Liver (tissue), 9 donors: ENCODE data around the gene ERI3. TPM values are rescaled to one million over a fixed set of nuclear protein-coding genes. Genes with fewer than 3 reads are reported as not detected.

ENCODE experiments used
- DNase-seq: peaks from one replicate; pipeline ENCODE4 v3.0.0-alpha.2; 2017; ENCODE audit warnings: low spot score
- H3K27ac ChIP-seq, 2 donors: one replicate each; pipeline ENCODE4 v1.7.0; 2013; ENCODE audit warnings: inconsistent platforms in 2 of 2, low read length in 2 of 2, control low read depth in 1 of 2, low read depth in 1 of 2, mild to moderate bottlenecking in 1 of 2
- H3K27me3 ChIP-seq, 4 donors: one replicate each; pipeline versions ENCODE4 v1.6.1 to v1.7.0; 2013; ENCODE audit warnings: low read length in 3 of 4, inconsistent platforms in 1 of 4, mild to moderate bottlenecking in 1 of 4, moderate library complexity in 1 of 4; ENCODE audit not compliant: control insufficient read depth in 4 of 4, insufficient read depth in 4 of 4
- H3K36me3 ChIP-seq, 4 donors: one replicate each; pipeline versions ENCODE4 v1.6.1 to v1.7.0; 2013; ENCODE audit warnings: low read length in 3 of 4, mild to moderate bottlenecking in 3 of 4, low read depth in 1 of 4, moderate library complexity in 1 of 4; ENCODE audit not compliant: control insufficient read depth in 4 of 4, insufficient read depth in 3 of 4
- H3K4me1 ChIP-seq, 4 donors: one replicate each; pipeline versions ENCODE4 v1.6.1 to v1.7.0; 2013; ENCODE audit warnings: low read length in 3 of 4, mild to moderate bottlenecking in 3 of 4, moderate library complexity in 1 of 4; ENCODE audit not compliant: control insufficient read depth in 4 of 4, insufficient read depth in 4 of 4
- H3K4me3 ChIP-seq, 3 donors: one replicate each; pipeline versions ENCODE4 v1.6.1 to v1.7.0; 2013; ENCODE audit warnings: low read length in 3 of 3, control low read depth in 1 of 3, low read depth in 1 of 3, mild to moderate bottlenecking in 1 of 3
- H3K9ac ChIP-seq, 2 donors: one replicate each; pipeline ENCODE4 v1.7.0; 2013; ENCODE audit warnings: low read length in 2 of 2, mild to moderate bottlenecking in 2 of 2, moderate library complexity in 2 of 2, control low read depth in 1 of 2, low read depth in 1 of 2
- H3K9me3 ChIP-seq, 4 donors: one replicate each; pipeline versions ENCODE4 v1.6.1 to v1.7.0; 2013; ENCODE audit warnings: low read length in 3 of 4; ENCODE audit not compliant: control insufficient read depth in 4 of 4
- EGR1 ChIP-seq, 2 donors: IDR thresholded peaks; 2 replicates each; pipeline ENCODE4 v1.6.1; 2016 to 2018; ENCODE audit warnings: antibody characterized with exemption in 2 of 2, low read depth in 2 of 2
- FOXA1 ChIP-seq: IDR thresholded peaks from 2 replicates; pipeline ENCODE4 v1.6.1; 2016; ENCODE audit warnings: antibody characterized with exemption
- FOXA2 ChIP-seq: IDR thresholded peaks from 2 replicates; pipeline ENCODE4 v1.6.1; 2016; ENCODE audit warnings: antibody characterized with exemption
- GABPA ChIP-seq, 2 donors: IDR thresholded peaks in 1 of 2; conservative IDR thresholded peaks in 1 of 2; 2 replicates each; pipeline ENCODE4 v1.6.1; 2016; ENCODE audit warnings: antibody characterized with exemption in 2 of 2, mild to moderate bottlenecking in 1 of 2, moderate library complexity in 1 of 2
- HNF4A ChIP-seq, 2 donors: conservative IDR thresholded peaks; 2 replicates each; pipeline ENCODE4 v1.6.1; 2016; ENCODE audit warnings: antibody characterized with exemption in 2 of 2, mild to moderate bottlenecking in 2 of 2
- HNF4G ChIP-seq: IDR thresholded peaks from 2 replicates; pipeline ENCODE4 v1.6.1; 2016; ENCODE audit warnings: antibody characterized with exemption
- JUND ChIP-seq, 2 donors: IDR thresholded peaks; 2 replicates each; pipeline ENCODE4 v1.6.1; 2016; ENCODE audit warnings: antibody characterized with exemption in 2 of 2
- NR2F2 ChIP-seq: IDR thresholded peaks from 2 replicates; pipeline ENCODE4 v1.6.1; 2016; ENCODE audit warnings: antibody characterized with exemption
- RAD21 ChIP-seq, 2 donors: IDR thresholded peaks; 2 replicates each; pipeline ENCODE4 v1.6.1; 2016; ENCODE audit warnings: antibody characterized with exemption in 2 of 2, mild to moderate bottlenecking in 2 of 2
- RXRA ChIP-seq, 2 donors: IDR thresholded peaks; 2 replicates each; pipeline ENCODE4 v1.6.1; 2017 to 2018; ENCODE audit warnings: antibody characterized with exemption in 2 of 2, mild to moderate bottlenecking in 1 of 2
- SP1 ChIP-seq: IDR thresholded peaks from 2 replicates; pipeline ENCODE4 v1.6.1; 2018; ENCODE audit warnings: antibody characterized with exemption, mild to moderate bottlenecking
- TAF1 ChIP-seq: conservative IDR thresholded peaks from 2 replicates; pipeline ENCODE4 v1.6.1; 2016; ENCODE audit warnings: antibody characterized with exemption, mild to moderate bottlenecking
- YY1 ChIP-seq: IDR thresholded peaks from 2 replicates; pipeline ENCODE4 v1.6.1; 2016; ENCODE audit warnings: antibody characterized with exemption, mild to moderate bottlenecking
- WGBS: extraction: QIAGEN DNeasy Blood & Tissue Kit; methylation state at CpG from one replicate; pipeline ENCODE4 v1.1.7; 2013; 5-methylcytosine and 5-hydroxymethylcytosine counted together
- polyA plus RNA-seq, 2 donors: library from polyadenylated mRNA; stranded (reverse) in 1 of 2; unstranded in 1 of 2; fragments of 200-250 nt in 1 of 2; fragments of >200 nt in 1 of 2; fragmentation: Nextera tagmentation in 1 of 2; extraction: Ambion mirVana in 1 of 2; gene quantifications; one replicate each; pipeline versions ENCODE4 v1.2.1 to v1.2.3, GENCODE V29; 2013 to 2015
- total RNA-seq, 2 donors: library from RNA; depleted of rRNA; stranded (reverse); fragments of >200 nt; gene quantifications; one replicate each; pipeline ENCODE4 v1.2.3, GENCODE V29; 2014
- TF ChIP-seq, protein P1 (sequence below): IDR thresholded peaks from 2 replicates; pipeline ENCODE4 v1.6.1; 2016; ENCODE audit warnings: antibody characterized with exemption
- TF ChIP-seq, protein P2 (sequence below): IDR thresholded peaks from 2 replicates; pipeline ENCODE4 v1.6.1; 2016; ENCODE audit warnings: antibody characterized with exemption
- TF ChIP-seq, protein P3 (sequence below): IDR thresholded peaks from 2 replicates; pipeline ENCODE4 v1.6.1; 2016; ENCODE audit warnings: antibody characterized with exemption
- TF ChIP-seq, protein P4 (sequence below): fragments of 150-350 bp; IDR thresholded peaks from 2 replicates; pipeline ENCODE4 v1.5.1; 2017; ENCODE audit warnings: improper control_type of control experiment, low read depth, low read length; ENCODE audit not compliant: missing input control
- TF ChIP-seq, protein P5 (sequence below): IDR thresholded peaks from 2 replicates; pipeline ENCODE4 v1.6.1; 2016; ENCODE audit warnings: antibody characterized with exemption, mild to moderate bottlenecking
- donor health status: healthy.
- donor health status: healthy.
- donor health status: healthy.
- donor health status: healthy.
- donor health status: healthy.

Gene ERI3
- total and polyA plus RNA-seq, 4 donors, result 15.7 to 23.8 (median 21.3) TPM

DNA sequence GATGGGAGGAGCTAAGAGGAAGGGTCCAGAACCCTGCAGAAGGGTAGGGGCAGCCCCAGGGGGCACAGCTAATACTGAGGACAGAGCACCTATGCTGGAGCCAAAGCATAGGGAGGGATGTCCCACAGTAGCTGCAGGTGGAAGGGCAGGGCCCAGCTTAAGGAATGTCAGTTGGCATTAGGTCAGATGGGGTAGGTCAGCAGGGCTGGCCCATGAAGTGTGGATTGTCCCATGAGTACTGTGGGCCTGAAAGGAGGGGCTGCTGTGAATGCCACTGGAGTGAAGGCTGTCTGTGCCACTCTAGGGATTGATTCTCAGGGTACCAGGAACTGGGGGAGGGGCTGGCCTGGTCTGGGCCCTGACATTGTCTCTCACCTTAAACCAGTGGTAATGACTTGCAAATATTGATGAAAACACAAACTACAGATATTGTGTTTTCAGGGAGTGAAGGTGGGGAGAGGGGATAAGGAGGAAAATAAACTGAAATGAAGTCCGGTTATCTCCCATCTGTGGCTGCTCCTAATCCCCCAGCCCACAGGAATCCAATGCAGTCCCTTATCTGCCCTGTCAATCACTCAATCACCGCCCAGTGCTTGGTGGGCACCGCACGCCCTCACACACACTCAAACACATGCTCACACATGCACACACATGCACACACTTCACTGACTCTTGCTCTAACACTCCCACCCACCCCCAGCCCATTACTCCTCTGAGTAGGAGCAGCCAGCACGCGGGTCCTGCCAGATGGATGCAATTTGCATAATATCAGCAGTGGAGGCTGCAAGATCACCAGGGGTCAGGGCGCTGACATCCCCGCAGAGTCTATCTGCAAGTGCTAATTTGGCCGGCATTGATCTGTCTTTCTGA is 114.0 kb downstream of the ERI3 start:
- H3K27me3 ChIP-seq, result no peaks in the 10 kb centered on the region
- H3K4me3 ChIP-seq, result no peak overlapping the region
- H3K9me3 ChIP-seq, result no peaks in the 10 kb centered on the region
- H3K36me3 ChIP-seq, result peaks cover 0 to 7% (median 2%) of the 10 kb centered on the region in 4 donors
- DNase-seq, result no peak
- 94% methylated on average over 9 of the region's 9 CpGs for WGBS
- no peak overlapping the region for H3K9ac ChIP-seq
- no peak overlapping the region for H3K27ac ChIP-seq
- TF ChIP-seq GABPA (IDR thresholded peaks at IDR 0.05 in 1 of 2, conservative IDR thresholded peaks at IDR 0.05 in 1 of 2), result no peak
- TF ChIP-seq, protein P1, sequence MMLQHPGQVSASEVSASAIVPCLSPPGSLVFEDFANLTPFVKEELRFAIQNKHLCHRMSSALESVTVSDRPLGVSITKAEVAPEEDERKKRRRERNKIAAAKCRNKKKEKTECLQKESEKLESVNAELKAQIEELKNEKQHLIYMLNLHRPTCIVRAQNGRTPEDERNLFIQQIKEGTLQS, result no peak
- TF ChIP-seq TAF1, result no peak
- no peak for TF ChIP-seq SP1
- TF ChIP-seq EGR1 (IDR thresholded peaks at IDR 0.05; ENCODE audit: low read depth in 2 of 2), result no peak
- TF ChIP-seq YY1, result no peak
- TF ChIP-seq HNF4G, result no peak
- no peak for TF ChIP-seq NR2F2
- TF ChIP-seq, protein P2, sequence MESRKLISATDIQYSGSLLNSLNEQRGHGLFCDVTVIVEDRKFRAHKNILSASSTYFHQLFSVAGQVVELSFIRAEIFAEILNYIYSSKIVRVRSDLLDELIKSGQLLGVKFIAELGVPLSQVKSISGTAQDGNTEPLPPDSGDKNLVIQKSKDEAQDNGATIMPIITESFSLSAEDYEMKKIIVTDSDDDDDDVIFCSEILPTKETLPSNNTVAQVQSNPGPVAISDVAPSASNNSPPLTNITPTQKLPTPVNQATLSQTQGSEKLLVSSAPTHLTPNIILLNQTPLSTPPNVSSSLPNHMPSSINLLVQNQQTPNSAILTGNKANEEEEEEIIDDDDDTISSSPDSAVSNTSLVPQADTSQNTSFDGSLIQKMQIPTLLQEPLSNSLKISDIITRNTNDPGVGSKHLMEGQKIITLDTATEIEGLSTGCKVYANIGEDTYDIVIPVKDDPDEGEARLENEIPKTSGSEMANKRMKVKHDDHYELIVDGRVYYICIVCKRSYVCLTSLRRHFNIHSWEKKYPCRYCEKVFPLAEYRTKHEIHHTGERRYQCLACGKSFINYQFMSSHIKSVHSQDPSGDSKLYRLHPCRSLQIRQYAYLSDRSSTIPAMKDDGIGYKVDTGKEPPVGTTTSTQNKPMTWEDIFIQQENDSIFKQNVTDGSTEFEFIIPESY, result no peak
- TF ChIP-seq, protein P3, sequence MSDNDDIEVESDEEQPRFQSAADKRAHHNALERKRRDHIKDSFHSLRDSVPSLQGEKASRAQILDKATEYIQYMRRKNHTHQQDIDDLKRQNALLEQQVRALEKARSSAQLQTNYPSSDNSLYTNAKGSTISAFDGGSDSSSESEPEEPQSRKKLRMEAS, result no peak
- TF ChIP-seq, protein P4, sequence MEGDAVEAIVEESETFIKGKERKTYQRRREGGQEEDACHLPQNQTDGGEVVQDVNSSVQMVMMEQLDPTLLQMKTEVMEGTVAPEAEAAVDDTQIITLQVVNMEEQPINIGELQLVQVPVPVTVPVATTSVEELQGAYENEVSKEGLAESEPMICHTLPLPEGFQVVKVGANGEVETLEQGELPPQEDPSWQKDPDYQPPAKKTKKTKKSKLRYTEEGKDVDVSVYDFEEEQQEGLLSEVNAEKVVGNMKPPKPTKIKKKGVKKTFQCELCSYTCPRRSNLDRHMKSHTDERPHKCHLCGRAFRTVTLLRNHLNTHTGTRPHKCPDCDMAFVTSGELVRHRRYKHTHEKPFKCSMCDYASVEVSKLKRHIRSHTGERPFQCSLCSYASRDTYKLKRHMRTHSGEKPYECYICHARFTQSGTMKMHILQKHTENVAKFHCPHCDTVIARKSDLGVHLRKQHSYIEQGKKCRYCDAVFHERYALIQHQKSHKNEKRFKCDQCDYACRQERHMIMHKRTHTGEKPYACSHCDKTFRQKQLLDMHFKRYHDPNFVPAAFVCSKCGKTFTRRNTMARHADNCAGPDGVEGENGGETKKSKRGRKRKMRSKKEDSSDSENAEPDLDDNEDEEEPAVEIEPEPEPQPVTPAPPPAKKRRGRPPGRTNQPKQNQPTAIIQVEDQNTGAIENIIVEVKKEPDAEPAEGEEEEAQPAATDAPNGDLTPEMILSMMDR, result no peak
- no peak for TF ChIP-seq HNF4A (conservative IDR thresholded peaks at IDR 0.05)
- no peak for TF ChIP-seq JUND (IDR thresholded peaks at IDR 0.05)
- no peak for TF ChIP-seq FOXA2
- no peak for TF ChIP-seq RAD21 (IDR thresholded peaks at IDR 0.05)
- no peak for TF ChIP-seq RXRA (IDR thresholded peaks at IDR 0.05)
- TF ChIP-seq, protein P5, sequence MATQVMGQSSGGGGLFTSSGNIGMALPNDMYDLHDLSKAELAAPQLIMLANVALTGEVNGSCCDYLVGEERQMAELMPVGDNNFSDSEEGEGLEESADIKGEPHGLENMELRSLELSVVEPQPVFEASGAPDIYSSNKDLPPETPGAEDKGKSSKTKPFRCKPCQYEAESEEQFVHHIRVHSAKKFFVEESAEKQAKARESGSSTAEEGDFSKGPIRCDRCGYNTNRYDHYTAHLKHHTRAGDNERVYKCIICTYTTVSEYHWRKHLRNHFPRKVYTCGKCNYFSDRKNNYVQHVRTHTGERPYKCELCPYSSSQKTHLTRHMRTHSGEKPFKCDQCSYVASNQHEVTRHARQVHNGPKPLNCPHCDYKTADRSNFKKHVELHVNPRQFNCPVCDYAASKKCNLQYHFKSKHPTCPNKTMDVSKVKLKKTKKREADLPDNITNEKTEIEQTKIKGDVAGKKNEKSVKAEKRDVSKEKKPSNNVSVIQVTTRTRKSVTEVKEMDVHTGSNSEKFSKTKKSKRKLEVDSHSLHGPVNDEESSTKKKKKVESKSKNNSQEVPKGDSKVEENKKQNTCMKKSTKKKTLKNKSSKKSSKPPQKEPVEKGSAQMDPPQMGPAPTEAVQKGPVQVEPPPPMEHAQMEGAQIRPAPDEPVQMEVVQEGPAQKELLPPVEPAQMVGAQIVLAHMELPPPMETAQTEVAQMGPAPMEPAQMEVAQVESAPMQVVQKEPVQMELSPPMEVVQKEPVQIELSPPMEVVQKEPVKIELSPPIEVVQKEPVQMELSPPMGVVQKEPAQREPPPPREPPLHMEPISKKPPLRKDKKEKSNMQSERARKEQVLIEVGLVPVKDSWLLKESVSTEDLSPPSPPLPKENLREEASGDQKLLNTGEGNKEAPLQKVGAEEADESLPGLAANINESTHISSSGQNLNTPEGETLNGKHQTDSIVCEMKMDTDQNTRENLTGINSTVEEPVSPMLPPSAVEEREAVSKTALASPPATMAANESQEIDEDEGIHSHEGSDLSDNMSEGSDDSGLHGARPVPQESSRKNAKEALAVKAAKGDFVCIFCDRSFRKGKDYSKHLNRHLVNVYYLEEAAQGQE, result no peak
- no peak for TF ChIP-seq FOXA1
- H3K4me1 ChIP-seq, result no peaks in the 10 kb centered on the region
